K562 (cell line): Measurements from ENCODE around the gene RUVBL1.

Source experiments
- NFE2 ChIP-seq: IDR thresholded peaks from 2 replicates; pipeline ENCODE4 v1.6.1; 2014; ENCODE audit warnings: antibody characterized with exemption, low read depth
- NRF1 ChIP-seq, 2 experiments: fragments of 450-650 bp; IDR thresholded peaks in 1 of 2; conservative IDR thresholded peaks in 1 of 2; 2 replicates each; pipeline ENCODE4 v1.6.1; 2014; ENCODE audit warnings: mild to moderate bottlenecking in 2 of 2
- POLR2A ChIP-seq: fragments of 450-650 bp; conservative IDR thresholded peaks from 2 replicates; pipeline ENCODE4 v1.6.1; 2016
- POLR2AphosphoS5 ChIP-seq: IDR thresholded peaks from 2 replicates; pipeline ENCODE4 v1.6.1; 2011; ENCODE audit warnings: mild to moderate bottlenecking, low read depth, low read length, moderate library complexity; ENCODE audit not compliant: control insufficient read depth, insufficient read depth
- ZNF146 ChIP-seq: IDR thresholded peaks from one replicate; pipeline ENCODE4 v1.6.1; 2018; ENCODE audit warnings: missing compliant biosample characterization; ENCODE audit not compliant: unreplicated experiment
- ZNF384 ChIP-seq: IDR thresholded peaks from 2 replicates; pipeline ENCODE4 v1.6.1; 2012; ENCODE audit warnings: low read depth, low read length, improper control_type of control experiment
- TF ChIP-seq, protein P1 (sequence below), 3 experiments: IDR thresholded peaks in 2 of 3; conservative IDR thresholded peaks in 1 of 3; 2 replicates each; pipeline ENCODE4 v1.5.1; 2011 to 2012; ENCODE audit warnings: low read length in 3 of 3, mild to moderate bottlenecking in 3 of 3, control low read depth in 2 of 3, improper control_type of control experiment in 1 of 3, inconsistent platforms in 1 of 3, low read depth in 1 of 3, mixed read lengths in 1 of 3, moderate library complexity in 1 of 3; ENCODE audit not compliant: insufficient read depth in 2 of 3

DNA sequence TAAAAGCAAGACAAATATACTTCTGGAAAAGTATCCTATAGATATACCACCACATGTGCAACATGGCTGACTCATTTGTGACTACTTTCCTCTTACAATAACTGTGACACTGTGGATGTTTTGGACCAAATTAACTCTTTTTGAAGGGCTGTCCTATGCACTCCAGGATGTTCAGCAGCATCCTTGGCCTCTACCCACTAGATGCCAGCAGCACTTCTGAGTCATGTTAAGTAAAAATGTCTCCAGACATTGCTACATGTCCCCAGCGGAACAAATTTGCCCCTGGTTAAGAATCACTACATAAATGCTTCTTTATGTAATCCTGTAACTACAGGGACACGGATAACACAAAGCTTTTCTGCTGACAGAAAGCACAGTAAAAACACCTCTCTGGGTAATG, 32.0 kb downstream of the RUVBL1 start:
- TF ChIP-seq NRF1 (conservative IDR thresholded peaks at IDR 0.05 in 1 of 2, IDR thresholded peaks at IDR 0.05 in 1 of 2) = no peak
- TF ChIP-seq, protein P1, sequence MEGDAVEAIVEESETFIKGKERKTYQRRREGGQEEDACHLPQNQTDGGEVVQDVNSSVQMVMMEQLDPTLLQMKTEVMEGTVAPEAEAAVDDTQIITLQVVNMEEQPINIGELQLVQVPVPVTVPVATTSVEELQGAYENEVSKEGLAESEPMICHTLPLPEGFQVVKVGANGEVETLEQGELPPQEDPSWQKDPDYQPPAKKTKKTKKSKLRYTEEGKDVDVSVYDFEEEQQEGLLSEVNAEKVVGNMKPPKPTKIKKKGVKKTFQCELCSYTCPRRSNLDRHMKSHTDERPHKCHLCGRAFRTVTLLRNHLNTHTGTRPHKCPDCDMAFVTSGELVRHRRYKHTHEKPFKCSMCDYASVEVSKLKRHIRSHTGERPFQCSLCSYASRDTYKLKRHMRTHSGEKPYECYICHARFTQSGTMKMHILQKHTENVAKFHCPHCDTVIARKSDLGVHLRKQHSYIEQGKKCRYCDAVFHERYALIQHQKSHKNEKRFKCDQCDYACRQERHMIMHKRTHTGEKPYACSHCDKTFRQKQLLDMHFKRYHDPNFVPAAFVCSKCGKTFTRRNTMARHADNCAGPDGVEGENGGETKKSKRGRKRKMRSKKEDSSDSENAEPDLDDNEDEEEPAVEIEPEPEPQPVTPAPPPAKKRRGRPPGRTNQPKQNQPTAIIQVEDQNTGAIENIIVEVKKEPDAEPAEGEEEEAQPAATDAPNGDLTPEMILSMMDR (IDR thresholded peaks at IDR 0.05 in 2 of 3, conservative IDR thresholded peaks at IDR 0.05 in 1 of 3; ENCODE audit: insufficient read depth in 2 of 3, low read depth in 1 of 3, low read length in 3 of 3) = no peak
- TF ChIP-seq POLR2A = no peak
- no peak for TF ChIP-seq ZNF384
- no peak for TF ChIP-seq NFE2
- no peak for TF ChIP-seq ZNF146 (CRISPR knock-in tag)
- no peak for TF ChIP-seq POLR2AphosphoS5
